HL-60 (cell line): Measurements from ENCODE around the gene TLR5.

Experiments used
- CTCF ChIP-seq: IDR thresholded peaks from one replicate; pipeline ENCODE4 v1.5.1; 2011; ENCODE audit warnings: low read length, control low read depth, inconsistent platforms; ENCODE audit not compliant: insufficient read depth
- POLR2AphosphoS5 ChIP-seq: IDR thresholded peaks from 2 replicates; pipeline ENCODE4 v1.6.1; 2012; ENCODE audit warnings: low read depth
- SPI1 ChIP-seq: IDR thresholded peaks from 2 replicates; pipeline ENCODE4 v1.6.1; 2012; ENCODE audit warnings: low read depth, mild to moderate bottlenecking, borderline replicate concordance

GRCh38 chr1:223067914-223068313 lies 75.1 kb downstream of the TLR5 start:
- TF ChIP-seq SPI1 = no peak
- no peak for TF ChIP-seq CTCF
- TF ChIP-seq POLR2AphosphoS5 = no peak
